HG03135 (cell line): Measurements from ENCODE around the gene FAM193B.
A peak's percentile ranks its signal among the peaks of the same experiment; 100 is the strongest.

Experiments used
- ATAC-seq: cut with Tn5 transposase; IDR thresholded peaks from one replicate; pipeline ENCODE4 v1.9.1; 2021; ENCODE audit warnings: mild to moderate bottlenecking, moderate library complexity; ENCODE audit not compliant: unreplicated experiment

FAM193B gene

GRCh38 chr5:177472460-177473442, 81.6 kb downstream of the FAM193B start:
- ATAC-seq: peak; percentile 40

- ATAC-seq: no peak
These were observed 82.6 kb downstream of the FAM193B start for GRCh38 chr5:177471610-177472356.

- no peak for ATAC-seq
These were observed 83.4 kb downstream of the FAM193B start for GRCh38 chr5:177470759-177471536.
